GM23248 (cell line): Measurements from ENCODE around the gene ADCY1. TPM values are rescaled to one million over a fixed set of nuclear protein-coding genes. Genes with fewer than 3 reads are reported as not detected.

Source experiments
- DNase-seq: peaks from one replicate; pipeline ENCODE4 v3.0.0-alpha.2; 2015
- H2AFZ ChIP-seq: fragments of 200-600 bp; sonication (generic); 2 replicates; pipeline ENCODE4 v1.6.1; 2016; ENCODE audit warnings: antibody characterized with exemption
- H3F3A ChIP-seq: fragments of 200-600 bp; sonication (generic); 2 replicates; pipeline ENCODE4 v1.6.1; 2016; ENCODE audit warnings: mild to moderate bottlenecking, antibody characterized with exemption, mixed run types; ENCODE audit not compliant: insufficient read depth
- H3K27ac ChIP-seq: fragments of 200-600 bp; sonication (generic); 2 replicates; pipeline ENCODE4 v1.5.1; 2016; ENCODE audit warnings: mild to moderate bottlenecking
- H3K27me3 ChIP-seq: fragments of 200-600 bp; sonication (generic); replicated peaks from 2 replicates; pipeline ENCODE4 v1.6.1; 2016; ENCODE audit warnings: mild to moderate bottlenecking; ENCODE audit not compliant: insufficient read depth
- H3K36me3 ChIP-seq: fragments of 200-600 bp; sonication (generic); 2 replicates; pipeline ENCODE4 v1.6.1; 2016; ENCODE audit warnings: low read depth, mild to moderate bottlenecking
- H3K4me1 ChIP-seq: fragments of 200-600 bp; sonication (generic); 2 replicates; pipeline ENCODE4 v1.6.1; 2016; ENCODE audit warnings: mild to moderate bottlenecking; ENCODE audit not compliant: insufficient read depth
- H3K4me2 ChIP-seq: fragments of 200-600 bp; sonication (generic); one replicate; pipeline ENCODE4 v1.6.1; 2016; ENCODE audit warnings: mild to moderate bottlenecking; ENCODE audit not compliant: unreplicated experiment
- H3K4me3 ChIP-seq: fragments of 200-600 bp; sonication (generic); 2 replicates; pipeline ENCODE4 v1.5.1; 2016; ENCODE audit warnings: mild to moderate bottlenecking
- H3K79me2 ChIP-seq: fragments of 200-600 bp; sonication (generic); 2 replicates; pipeline ENCODE4 v1.6.1; 2016; ENCODE audit warnings: mild to moderate bottlenecking; ENCODE audit not compliant: insufficient read depth
- H3K9ac ChIP-seq: fragments of 200-600 bp; sonication (generic); 2 replicates; pipeline ENCODE4 v1.6.1; 2016; ENCODE audit warnings: mild to moderate bottlenecking
- H3K9me2 ChIP-seq: fragments of 200-600 bp; sonication (generic); 2 replicates; pipeline ENCODE4 v1.6.1; 2016; ENCODE audit warnings: mixed run types, mild to moderate bottlenecking, moderate library complexity; ENCODE audit not compliant: insufficient read depth
- H3K9me3 ChIP-seq: fragments of 200-600 bp; sonication (generic); one replicate; pipeline ENCODE4 v1.6.1; 2017; ENCODE audit warnings: low read depth
- H4K20me1 ChIP-seq: fragments of 200-600 bp; sonication (generic); 2 replicates; pipeline ENCODE4 v1.6.0; 2016; ENCODE audit not compliant: insufficient read depth
- EZH2 ChIP-seq: fragments of 200-600 bp; sonication (generic); IDR thresholded peaks from 2 replicates; pipeline ENCODE4 v1.6.1; 2018; ENCODE audit warnings: antibody characterized with exemption, mild to moderate bottlenecking; ENCODE audit not compliant: insufficient read depth, poor library complexity, severe bottlenecking
- EZH2phosphoT487 ChIP-seq: fragments of 200-600 bp; sonication (generic); IDR thresholded peaks from 2 replicates; pipeline ENCODE4 v1.6.1; 2018; ENCODE audit warnings: antibody characterized with exemption, moderate library complexity, mild to moderate bottlenecking, low read depth; ENCODE audit not compliant: insufficient read depth
- WGBS, 2 experiments: methylation state at CpG; one replicate each; pipeline ENCODE4 v1.1.6; 2015 to 2017; ENCODE audit warnings: low lambda C conversion rate in 2 of 2, low coverage in 1 of 2; ENCODE audit errors: missing lambda C conversion rate in 2 of 2; 5-methylcytosine and 5-hydroxymethylcytosine counted together
- in situ Hi-C: fragments of 300-500 bp; cut with MboI; formaldehyde crosslinking; loops from 2 replicates; pipeline ENCODE4 v1.15.0; 2020
- polyA plus RNA-seq: library from polyadenylated mRNA; unstranded; fragments of >200 nt; fragmentation: Nextera tagmentation; extraction: Ambion mirVana; gene quantifications from 2 replicates; pipeline ENCODE4 v1.2.1, GENCODE V29; 2016
- total RNA-seq: library from RNA; depleted of rRNA; stranded (reverse); fragments of >200 nt; shearing (Covaris generic); gene quantifications from 2 replicates; pipeline ENCODE4 v1.2.3, GENCODE V29; 2014

ADCY1 gene
- total and polyA plus RNA-seq, 2 experiments from 2014 or later = 0.11 TPM; not detected in 1

DNA sequence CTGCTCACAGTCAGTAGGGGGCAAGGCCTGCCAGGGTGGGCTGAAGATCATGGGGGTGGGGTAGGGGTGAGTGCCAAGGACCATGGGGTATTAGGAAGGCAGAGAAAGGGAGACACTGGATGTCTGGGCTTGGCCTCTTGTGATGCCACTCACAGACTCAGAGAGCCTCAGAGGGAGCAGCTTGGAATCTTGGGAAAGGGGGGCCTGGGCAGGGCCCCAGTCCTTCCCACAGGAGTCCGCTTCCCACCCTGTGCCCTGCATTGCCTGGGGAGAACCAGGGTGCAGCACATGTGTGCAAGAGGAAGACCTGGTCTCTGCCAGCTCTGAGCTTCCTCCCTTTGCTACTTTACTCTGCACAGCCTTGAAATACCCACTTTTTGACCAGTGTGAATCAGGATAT, 4.3 kb downstream of the ADCY1 start:
- WGBS, 2 experiments = 54 to 82% methylated on average over 1 of the region's 1 CpG

GRCh38 chr7:45579391-45579801, 5.2 kb downstream of the ADCY1 start:
- H4K20me1 ChIP-seq = no peaks in the 10 kb centered on the region

More for the DNA sequence above, 4.3 kb downstream of the ADCY1 start:
- no peaks in the 10 kb centered on the region for H3K79me2 ChIP-seq
- no peaks in the 10 kb centered on the region for H3K36me3 ChIP-seq
- no peak overlapping the region for H3K9ac ChIP-seq
- H3K4me1 ChIP-seq = no peaks in the 10 kb centered on the region
- H3K27me3 ChIP-seq = peaks cover 40% of the 10 kb centered on the region
- H3K27ac ChIP-seq = no peak overlapping the region
- H3F3A ChIP-seq = no peaks in the 10 kb centered on the region
- H4K20me1 ChIP-seq = no peaks in the 10 kb centered on the region
- H3K9me3 ChIP-seq = no peaks in the 10 kb centered on the region
- H2AFZ ChIP-seq = no peak overlapping the region
- no peak overlapping the region for H3K4me2 ChIP-seq
- no peaks in the 10 kb centered on the region for H3K9me2 ChIP-seq
- no peak overlapping the region for H3K4me3 ChIP-seq
- no peak for DNase-seq
- TF ChIP-seq EZH2phosphoT487 (no peak), EZH2 (no peak)
- in situ Hi-C loops = no loop called here

GRCh38 chr7:45580053-45580872, 6.1 kb downstream of the ADCY1 start:
- Histone ChIP-seq H3K36me3 (no peaks in the 10 kb centered on the region), H2AFZ (no peak overlapping the region), H3K27me3 (peaks cover 29% of the 10 kb centered on the region), H3K9me2 (no peaks in the 10 kb centered on the region), H3K4me1 (no peaks in the 10 kb centered on the region), H3F3A (no peaks in the 10 kb centered on the region), H3K9me3 (no peaks in the 10 kb centered on the region), H3K9ac (no peak overlapping the region), H3K4me2 (no peak overlapping the region), H4K20me1 (no peaks in the 10 kb centered on the region), H3K27ac (no peak overlapping the region), H3K4me3 (no peak overlapping the region), H3K79me2 (no peaks in the 10 kb centered on the region)
- TF ChIP-seq EZH2phosphoT487 = no peak
- no peak for TF ChIP-seq EZH2
- WGBS, 2 experiments = 72 to 76% methylated on average over 15 to 16 of the region's 16 CpGs
- in situ Hi-C loops = no loop called here
- peak; percentile 13 for DNase-seq

More at GRCh38 chr7:45579391-45579801, 5.2 kb downstream of the ADCY1 start:
- Histone ChIP-seq H3K9me3 (no peaks in the 10 kb centered on the region), H3K4me2 (no peak overlapping the region), H3K27ac (no peak overlapping the region), H3K4me1 (no peaks in the 10 kb centered on the region), H3K79me2 (no peaks in the 10 kb centered on the region), H2AFZ (no peak overlapping the region), H3K9ac (no peak overlapping the region), H3K36me3 (no peaks in the 10 kb centered on the region), H3K27me3 (peaks cover 35% of the 10 kb centered on the region), H3K4me3 (no peak overlapping the region), H3K9me2 (no peaks in the 10 kb centered on the region), H3F3A (no peaks in the 10 kb centered on the region)
- in situ Hi-C loops = no loop called here
- no peak for TF ChIP-seq EZH2
- no peak for TF ChIP-seq EZH2phosphoT487
- WGBS, 2 experiments = 58 to 72% methylated on average over 4 to 7 of the region's 7 CpGs
- no peak for DNase-seq

- no peaks in the 10 kb centered on the region for H4K20me1 ChIP-seq
- WGBS, 2 experiments = 52 to 57% methylated on average over 6 of the region's 6 CpGs
These were observed 7.2 kb downstream of the ADCY1 start for GRCh38 chr7:45581271-45581780.

More at GRCh38 chr7:45581271-45581780, 7.2 kb downstream of the ADCY1 start:
- Histone ChIP-seq H3K36me3 (no peaks in the 10 kb centered on the region), H3K79me2 (no peaks in the 10 kb centered on the region), H3K27ac (no peak overlapping the region), H3K27me3 (peaks cover 18% of the 10 kb centered on the region), H3F3A (no peaks in the 10 kb centered on the region), H3K9me3 (no peaks in the 10 kb centered on the region), H3K4me1 (no peaks in the 10 kb centered on the region), H3K9me2 (no peaks in the 10 kb centered on the region), H3K9ac (no peak overlapping the region), H2AFZ (no peak overlapping the region), H3K4me3 (no peak overlapping the region), H3K4me2 (no peak overlapping the region)
- no peak for DNase-seq
- in situ Hi-C loops = no loop called here
- TF ChIP-seq EZH2 = no peak
- no peak for TF ChIP-seq EZH2phosphoT487
